Activated B cell treated with CpG ODN at 0.5 μM for 24 hours (primary cell): ENCODE results near the gene PADI2. TPM values are rescaled to one million over a fixed set of nuclear protein-coding genes. Genes with fewer than 3 reads are reported as not detected.

ENCODE experiments used
- ATAC-seq: fragments of 200-7000 bp; cut with Tn5 transposase; one replicate; pipeline ENCODE4 v1.10.0; 2021; ENCODE audit warnings: low read depth, mild to moderate bottlenecking, moderate library complexity
- CTCF ChIA-PET: fragments of 350-600 bp; sonication (Branson Sonifier 250); formaldehyde crosslinking; loops from one replicate; lab custom pipeline; 2021; ENCODE audit warnings: antibody characterized with exemption; lab: Charles Lee
- POLR2A ChIA-PET: fragments of 350-600 bp; sonication (Branson Sonifier 250); formaldehyde crosslinking; loops from one replicate; lab custom pipeline; 2021; ENCODE audit warnings: antibody characterized with exemption; lab: Charles Lee
- DNase-seq: peaks from one replicate; pipeline ENCODE4 v3.0.0; 2022
- H3K27ac Mint-ChIP-seq: one replicate; pipeline ENCODE4 v1.8.0; 2020; ENCODE audit warnings: mixed read lengths
- H3K27me3 Mint-ChIP-seq: one replicate; pipeline ENCODE4 v1.8.0; 2021; ENCODE audit warnings: mixed read lengths
- H3K36me3 Mint-ChIP-seq: one replicate; pipeline ENCODE4 v1.8.0; 2021; ENCODE audit warnings: low read depth, mixed read lengths
- H3K4me1 Mint-ChIP-seq: one replicate; pipeline ENCODE4 v1.8.0; 2021; ENCODE audit warnings: mixed read lengths
- H3K4me3 Mint-ChIP-seq: one replicate; pipeline ENCODE4 v1.8.0; 2020; ENCODE audit warnings: mild to moderate bottlenecking, mixed read lengths
- H3K9me3 Mint-ChIP-seq: one replicate; pipeline ENCODE4 v1.8.0; 2020; ENCODE audit warnings: mixed read lengths
- CTCF ChIP-seq: fragments of 200-600 bp; IDR thresholded peaks from one replicate; pipeline ENCODE4 v1.8.0; 2022; ENCODE audit warnings: antibody characterized with exemption, mild to moderate bottlenecking
- intact Hi-C: fragments of 100-400 bp; cut with micrococcal nuclease; formaldehyde crosslinking; loops from one replicate; pipeline ENCODE4 v1.15.1; 2024
- total RNA-seq: library from RNA; stranded (reverse); gene quantifications from 2 replicates; pipeline ENCODE4 v1.2.3, GENCODE V29; 2022

Gene PADI2
- total RNA-seq = 7.2 and 9.9 TPM in 2 replicates

- TF ChIP-seq CTCF = no peak
- intact Hi-C loops = loop anchor here (1.0 kb wide), 1 partner anchor 65 kb away; the partner anchor contains the start of gene SDHB
- DNase-seq = peak; percentile 69
- CTCF ChIA-PET = no interaction called here
- H3K4me1 Mint-ChIP-seq = peaks cover 34% of the 10 kb centered on the region
- peak; percentile 87 for ATAC-seq
- H3K4me3 Mint-ChIP-seq = peak within 1 kb of the TSS; percentile 79
- H3K9me3 Mint-ChIP-seq = no peaks in the 10 kb centered on the region
- peak within 1 kb of the TSS; percentile 35 for H3K27ac Mint-ChIP-seq
- POLR2A ChIA-PET = interaction anchor here (1.0 to 1.3 kb wide), 2 partner anchors 9 to 116 kb away, joined by 4 read pairs; no protein-coding TSS in a partner anchor
- peaks cover 13% of the 10 kb centered on the region for H3K27me3 Mint-ChIP-seq
- H3K36me3 Mint-ChIP-seq = no peaks in the 10 kb centered on the region
These were observed at the start of gene PADI2 for GRCh38 chr1:17119076-17119772. PADI2 (minus strand) TSS chr1:17119451; CDS start chr1:17119371, 80 bp downstream.

GRCh38 chr1:17168091-17168876, 49.0 kb upstream of the PADI2 start:
- Mint-ChIP-seq H3K4me1 (no peaks in the 10 kb centered on the region), H3K27ac (no peak overlapping the region), H3K4me3 (no peak overlapping the region), H3K36me3 (no peaks in the 10 kb centered on the region), H3K27me3 (peaks cover 9% of the 10 kb centered on the region), H3K9me3 (no peaks in the 10 kb centered on the region)
- intact Hi-C loops = no loop called here
- no peak for DNase-seq
- ATAC-seq = no peak
- POLR2A ChIA-PET = no interaction called here
- no peak for TF ChIP-seq CTCF
- CTCF ChIA-PET = no interaction called here

GRCh38 chr1:17167786-17168090, 48.5 kb upstream of the PADI2 start:
- no peak for DNase-seq
- ChIA-PET POLR2A (no interaction called here), CTCF (no interaction called here)
- Mint-ChIP-seq H3K36me3 (no peaks in the 10 kb centered on the region), H3K4me3 (no peak overlapping the region), H3K27me3 (peaks cover 4% of the 10 kb centered on the region), H3K9me3 (no peaks in the 10 kb centered on the region), H3K4me1 (no peaks in the 10 kb centered on the region), H3K27ac (no peak overlapping the region)
- no peak for ATAC-seq
- no peak for TF ChIP-seq CTCF
- intact Hi-C loops = no loop called here

- intact Hi-C loops = no loop called here
- DNase-seq (no peak), ATAC-seq (no peak)
- Mint-ChIP-seq H3K27me3 (peaks cover 4% of the 10 kb centered on the region), H3K36me3 (no peaks in the 10 kb centered on the region), H3K9me3 (no peaks in the 10 kb centered on the region), H3K27ac (no peak overlapping the region), H3K4me3 (no peak overlapping the region), H3K4me1 (no peaks in the 10 kb centered on the region)
- TF ChIP-seq CTCF = no peak
- POLR2A ChIA-PET = no interaction called here
- CTCF ChIA-PET = no interaction called here
These were observed 48.0 kb upstream of the PADI2 start for GRCh38 chr1:17167041-17167785.

GRCh38 chr1:17165823-17166222, 46.6 kb upstream of the PADI2 start:
- POLR2A ChIA-PET = no interaction called here
- no peak overlapping the region for H3K27ac Mint-ChIP-seq
- peaks cover 2% of the 10 kb centered on the region for H3K27me3 Mint-ChIP-seq
- DNase-seq = no peak
- TF ChIP-seq CTCF = no peak
- no peak overlapping the region for H3K4me3 Mint-ChIP-seq
- H3K4me1 Mint-ChIP-seq = no peaks in the 10 kb centered on the region
- no peaks in the 10 kb centered on the region for H3K36me3 Mint-ChIP-seq
- H3K9me3 Mint-ChIP-seq = peaks cover 3% of the 10 kb centered on the region
- ATAC-seq = no peak
- intact Hi-C loops = no loop called here
- CTCF ChIA-PET = no interaction called here
